ENCODE data around the gene FAM107B. TPM values are rescaled to one million over a fixed set of nuclear protein-coding genes. Genes with fewer than 3 reads are reported as not detected.

Gene FAM107B
- total and polyA plus RNA-seq, 2 of the 8 experiments (the other 6 are each of a cell fraction or from before 2014, with no cell fraction given) = 7.5 to 28.1 TPM

DNA sequence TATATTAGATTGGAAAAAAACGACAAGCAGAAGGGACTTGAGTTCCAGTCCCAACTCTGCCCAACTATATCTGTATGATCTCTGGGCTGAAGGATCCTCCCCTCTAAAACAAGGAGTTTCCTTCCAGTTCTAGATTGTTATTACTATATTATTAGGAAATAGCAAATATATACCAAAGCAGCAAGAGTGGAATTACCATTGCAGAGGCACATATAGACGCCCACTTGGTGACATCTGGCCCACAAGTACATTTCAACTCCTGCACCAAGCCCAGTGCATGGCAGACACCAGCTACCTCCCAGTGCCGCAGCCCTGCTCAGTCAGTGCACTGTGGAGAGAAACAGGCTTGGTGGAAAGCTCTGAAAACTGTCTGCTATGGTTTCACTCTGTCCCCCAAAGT, 201.9 kb downstream of the FAM107B start:
- Histone ChIP-seq H3K23ac (ENCODE audit: insufficient read length) (no peak overlapping the region), H3K18ac (ENCODE audit: extremely low read depth, low read length) (no peak overlapping the region), H3K56ac (replicated peaks; ENCODE audit: insufficient read length, low read depth, low read length) (no peak overlapping the region), H2AK5ac (ENCODE audit: low read depth, low read length) (no peak overlapping the region), H2BK12ac (ENCODE audit: low read depth, low read length) (no peak overlapping the region), H3K79me1 (ENCODE audit: low read depth, low read length) (no peaks in the 10 kb centered on the region; the same call in 1 of the 2 replicates), H2BK5ac (ENCODE audit: low read depth, low read length) (no peak overlapping the region), H3K14ac (ENCODE audit: insufficient read length) (no peak overlapping the region), H4K5ac (ENCODE audit: insufficient read length, low read depth, low read length) (no peak overlapping the region), H3K4ac (replicated peaks; ENCODE audit: insufficient read length, low read depth, low read length) (no peak overlapping the region), H4K91ac (replicated peaks; ENCODE audit: insufficient read length, low read length) (no peak overlapping the region), H3K4me3 (ENCODE audit: extremely low read depth in 1 of 4, insufficient read depth in 2 of 4, low read depth in 3 of 4, low read length in 4 of 4) (no peak overlapping the region), H3K9me3 (ENCODE audit: insufficient read depth in 2 of 2, low read depth in 1 of 2, low read length in 1 of 2) (no peaks in the 10 kb centered on the region), H3K36me3 (ENCODE audit: control insufficient read depth in 2 of 4, insufficient read depth in 4 of 4, low read length in 3 of 4) (no peaks in the 10 kb centered on the region), H3K23me2 (ENCODE audit: low read depth, low read length) (no peaks in the 10 kb centered on the region), H2BK20ac (ENCODE audit: low read length) (no peak overlapping the region), H3K79me2 (ENCODE audit: control insufficient read depth in 1 of 2, insufficient read depth in 2 of 2, low read length in 2 of 2) (peaks cover 0 to 31% of the 10 kb centered on the region in 2 experiments; a peak in 2 of 4 replicates), H3K27ac (ENCODE audit: low read depth, low read length) (no peak overlapping the region), H2BK120ac (replicated peaks; ENCODE audit: low read depth, low read length) (no peak overlapping the region), H4K8ac (ENCODE audit: extremely low read depth, insufficient read depth, low read length) (no peak overlapping the region), H3K4me1 (replicated peaks in 1 of 4; ENCODE audit: control insufficient read depth in 3 of 4, insufficient read depth in 4 of 4, low read length in 3 of 4) (peaks cover 0 to under 1% (median 0%) of the 10 kb centered on the region in 4 experiments; a peak in 4 of 7 replicates), H4K20me1 (replicated peaks in 1 of 2; ENCODE audit: control insufficient read depth in 1 of 2, insufficient read depth in 2 of 2, low read length in 2 of 2) (no peaks in the 10 kb centered on the region), H3K27me3 (replicated peaks in 1 of 4; ENCODE audit: control insufficient read depth in 3 of 4, extremely low read depth in 1 of 4, insufficient read depth in 3 of 4, low read length in 3 of 4) (no peaks in the 10 kb centered on the region), H2AFZ (ENCODE audit: low read length) (no peak overlapping the region), H2BK15ac (ENCODE audit: low read length) (no peak overlapping the region), H3K9ac (replicated peaks in 1 of 4; ENCODE audit: extremely low read depth in 1 of 4, low read depth in 3 of 4, low read length in 3 of 4) (no peak overlapping the region), H3K4me2 (ENCODE audit: insufficient read depth in 1 of 2, low read depth in 2 of 2, low read length in 2 of 2) (no peak overlapping the region)
- CTCF ChIA-PET (ENCODE audit: partially characterized antibody) = interaction anchor here (1.0 kb wide), 1 partner anchor 14 kb away, joined by 3 read pairs; no protein-coding TSS in a partner anchor
- WGBS, 2 experiments (ENCODE audit: extremely low coverage in 1 of 2, insufficient coverage in 1 of 2, insufficient read length in 1 of 2, insufficient replicate concordance in 2 of 2, low coverage in 1 of 2, low lambda C conversion rate in 2 of 2, missing lambda C conversion rate in 1 of 2) = 98% methylated on average over 3 of the region's 3 CpGs; no CpG with 5 or more reads in 1 of the 2 experiments
- TF ChIP-seq TCF12 (IDR thresholded peaks at IDR 0.05; ENCODE audit: low read depth, low read length) = no peak
- no peak for TF ChIP-seq NANOG (IDR thresholded peaks at IDR 0.05; ENCODE audit: insufficient read depth, low read depth, low read length, poor library complexity, severe bottlenecking)
- TF ChIP-seq, protein P1, sequence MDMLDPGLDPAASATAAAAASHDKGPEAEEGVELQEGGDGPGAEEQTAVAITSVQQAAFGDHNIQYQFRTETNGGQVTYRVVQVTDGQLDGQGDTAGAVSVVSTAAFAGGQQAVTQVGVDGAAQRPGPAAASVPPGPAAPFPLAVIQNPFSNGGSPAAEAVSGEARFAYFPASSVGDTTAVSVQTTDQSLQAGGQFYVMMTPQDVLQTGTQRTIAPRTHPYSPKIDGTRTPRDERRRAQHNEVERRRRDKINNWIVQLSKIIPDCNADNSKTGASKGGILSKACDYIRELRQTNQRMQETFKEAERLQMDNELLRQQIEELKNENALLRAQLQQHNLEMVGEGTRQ (IDR thresholded peaks at IDR 0.05; ENCODE audit: low read length) = no peak
- no peak for TF ChIP-seq PHF8 (conservative IDR thresholded peaks at IDR 0.05; ENCODE audit: low read depth, low read length)
- no peak for TF ChIP-seq FOSL1 (IDR thresholded peaks at IDR 0.05; ENCODE audit: insufficient read depth, low read depth, low read length)
- no peak for TF ChIP-seq ZNF274 (IDR thresholded peaks at IDR 0.05; ENCODE audit: borderline replicate concordance, extremely low read depth, low read length)
- TF ChIP-seq KDM1A (IDR thresholded peaks at IDR 0.05; ENCODE audit: borderline replicate concordance, low read length) = no peak
- TF ChIP-seq, protein P2, sequence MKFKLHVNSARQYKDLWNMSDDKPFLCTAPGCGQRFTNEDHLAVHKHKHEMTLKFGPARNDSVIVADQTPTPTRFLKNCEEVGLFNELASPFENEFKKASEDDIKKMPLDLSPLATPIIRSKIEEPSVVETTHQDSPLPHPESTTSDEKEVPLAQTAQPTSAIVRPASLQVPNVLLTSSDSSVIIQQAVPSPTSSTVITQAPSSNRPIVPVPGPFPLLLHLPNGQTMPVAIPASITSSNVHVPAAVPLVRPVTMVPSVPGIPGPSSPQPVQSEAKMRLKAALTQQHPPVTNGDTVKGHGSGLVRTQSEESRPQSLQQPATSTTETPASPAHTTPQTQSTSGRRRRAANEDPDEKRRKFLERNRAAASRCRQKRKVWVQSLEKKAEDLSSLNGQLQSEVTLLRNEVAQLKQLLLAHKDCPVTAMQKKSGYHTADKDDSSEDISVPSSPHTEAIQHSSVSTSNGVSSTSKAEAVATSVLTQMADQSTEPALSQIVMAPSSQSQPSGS (IDR thresholded peaks at IDR 0.05; ENCODE audit: low read length) = no peak
- TF ChIP-seq NRF1 (IDR thresholded peaks at IDR 0.05; ENCODE audit: low read depth, low read length) = no peak
- TF ChIP-seq, protein P3, sequence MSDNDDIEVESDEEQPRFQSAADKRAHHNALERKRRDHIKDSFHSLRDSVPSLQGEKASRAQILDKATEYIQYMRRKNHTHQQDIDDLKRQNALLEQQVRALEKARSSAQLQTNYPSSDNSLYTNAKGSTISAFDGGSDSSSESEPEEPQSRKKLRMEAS (IDR thresholded peaks at IDR 0.05) = no peak
- DNase-seq (ENCODE audit: low read depth in 1 of 2, low spot score in 2 of 2) = no peak
- no peak for FAIRE-seq
- POLR2A ChIA-PET (ENCODE audit: partially characterized antibody) = no interaction called here

All from H1 (cell line).